Smooth muscle cell (in vitro differentiated cells): ENCODE data around the gene TCF7L2. TPM values are rescaled to one million over a fixed set of nuclear protein-coding genes. Genes with fewer than 3 reads are reported as not detected.

Experiments used
- DNase-seq: peaks from one replicate; lab custom pipeline; 2025; ENCODE audit not compliant: unreplicated experiment; lab: John Stamatoyannopoulos, UW
- H2AFZ ChIP-seq: fragments of 200-600 bp; sonication (generic); 2 replicates; pipeline ENCODE4 v1.6.0; 2016; ENCODE audit warnings: antibody characterized with exemption, low read depth, mild to moderate bottlenecking
- H3F3A ChIP-seq: fragments of 200-600 bp; sonication (generic); 2 replicates; pipeline ENCODE4 v1.6.0; 2017; ENCODE audit warnings: antibody characterized with exemption, low read depth
- H3K27ac ChIP-seq: fragments of 200-600 bp; sonication (generic); 2 replicates; pipeline ENCODE4 v1.5.1; 2016; ENCODE audit warnings: low read depth, mild to moderate bottlenecking
- H3K27me3 ChIP-seq: fragments of 200-600 bp; sonication (generic); 2 replicates; pipeline ENCODE4 v1.6.1; 2016; ENCODE audit warnings: low read depth, mild to moderate bottlenecking
- H3K36me3 ChIP-seq: fragments of 200-600 bp; sonication (generic); 2 replicates; pipeline ENCODE4 v1.5.1; 2016; ENCODE audit warnings: low read depth
- H3K4me1 ChIP-seq: fragments of 200-600 bp; sonication (generic); 2 replicates; pipeline ENCODE4 v1.5.1; 2016; ENCODE audit warnings: low read depth
- H3K4me2 ChIP-seq: fragments of 200-600 bp; sonication (generic); 2 replicates; pipeline ENCODE4 v1.6.0; 2016; ENCODE audit warnings: mild to moderate bottlenecking
- H3K4me3 ChIP-seq: fragments of 200-600 bp; sonication (generic); 2 replicates; pipeline ENCODE4 v1.5.1; 2016; ENCODE audit warnings: mild to moderate bottlenecking
- H3K79me2 ChIP-seq: fragments of 200-600 bp; sonication (generic); 2 replicates; pipeline ENCODE4 v1.6.0; 2016; ENCODE audit warnings: low read depth, mild to moderate bottlenecking
- H3K9ac ChIP-seq: fragments of 200-600 bp; sonication (generic); 2 replicates; pipeline ENCODE4 v1.6.0; 2016; ENCODE audit warnings: low read depth
- H3K9me3 ChIP-seq: fragments of 200-600 bp; sonication (generic); replicated peaks from 2 replicates; pipeline ENCODE4 v1.5.1; 2016; ENCODE audit warnings: low read depth
- H4K20me1 ChIP-seq: fragments of 200-600 bp; sonication (generic); 2 replicates; pipeline ENCODE4 v1.6.0; 2016; ENCODE audit warnings: low read depth
- WGBS: methylation state at CpG from one replicate; pipeline ENCODE4 v1.1.7; 2016; ENCODE audit warnings: low lambda C conversion rate; 5-methylcytosine and 5-hydroxymethylcytosine counted together
- polyA plus RNA-seq: library from polyadenylated mRNA; unstranded; fragments of >200 nt; fragmentation: Nextera tagmentation; extraction: Ambion mirVana; gene quantifications from 2 replicates; pipeline ENCODE4 v1.2.1, GENCODE V29; 2016
- total RNA-seq: library from RNA; depleted of rRNA; stranded (reverse); fragments of >200 nt; gene quantifications from 2 replicates; pipeline ENCODE4 v1.2.3, GENCODE V29; 2014
- TF ChIP-seq, protein P1 (sequence below): fragments of 200-600 bp; sonication (generic); IDR thresholded peaks from 2 replicates; pipeline ENCODE4 v1.5.1; 2017; ENCODE audit warnings: borderline replicate concordance, mild to moderate bottlenecking, antibody characterized with exemption; ENCODE audit not compliant: insufficient read depth, poor library complexity, severe bottlenecking

Gene TCF7L2
- total and polyA plus RNA-seq, 2 experiments from 2014 or later: 14.6 to 17.7 TPM

DNA sequence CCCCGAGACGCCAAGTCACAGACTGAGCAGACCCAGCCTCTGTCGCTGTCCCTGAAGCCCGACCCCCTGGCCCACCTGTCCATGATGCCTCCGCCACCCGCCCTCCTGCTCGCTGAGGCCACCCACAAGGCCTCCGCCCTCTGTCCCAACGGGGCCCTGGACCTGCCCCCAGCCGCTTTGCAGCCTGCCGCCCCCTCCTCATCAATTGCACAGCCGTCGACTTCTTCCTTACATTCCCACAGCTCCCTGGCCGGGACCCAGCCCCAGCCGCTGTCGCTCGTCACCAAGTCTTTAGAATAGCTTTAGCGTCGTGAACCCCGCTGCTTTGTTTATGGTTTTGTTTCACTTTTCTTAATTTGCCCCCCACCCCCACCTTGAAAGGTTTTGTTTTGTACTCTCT lies 215.6 kb downstream of the TCF7L2 start:
- H3K27me3 ChIP-seq: no peaks in the 10 kb centered on the region
- no peaks in the 10 kb centered on the region for H3K36me3 ChIP-seq
- WGBS: 91% methylated on average over 14 of the region's 20 CpGs
- H2AFZ ChIP-seq: no peak overlapping the region
- peaks cover 12% of the 10 kb centered on the region for H4K20me1 ChIP-seq
- no peaks in the 10 kb centered on the region for H3K9me3 ChIP-seq
- TF ChIP-seq, protein P1, sequence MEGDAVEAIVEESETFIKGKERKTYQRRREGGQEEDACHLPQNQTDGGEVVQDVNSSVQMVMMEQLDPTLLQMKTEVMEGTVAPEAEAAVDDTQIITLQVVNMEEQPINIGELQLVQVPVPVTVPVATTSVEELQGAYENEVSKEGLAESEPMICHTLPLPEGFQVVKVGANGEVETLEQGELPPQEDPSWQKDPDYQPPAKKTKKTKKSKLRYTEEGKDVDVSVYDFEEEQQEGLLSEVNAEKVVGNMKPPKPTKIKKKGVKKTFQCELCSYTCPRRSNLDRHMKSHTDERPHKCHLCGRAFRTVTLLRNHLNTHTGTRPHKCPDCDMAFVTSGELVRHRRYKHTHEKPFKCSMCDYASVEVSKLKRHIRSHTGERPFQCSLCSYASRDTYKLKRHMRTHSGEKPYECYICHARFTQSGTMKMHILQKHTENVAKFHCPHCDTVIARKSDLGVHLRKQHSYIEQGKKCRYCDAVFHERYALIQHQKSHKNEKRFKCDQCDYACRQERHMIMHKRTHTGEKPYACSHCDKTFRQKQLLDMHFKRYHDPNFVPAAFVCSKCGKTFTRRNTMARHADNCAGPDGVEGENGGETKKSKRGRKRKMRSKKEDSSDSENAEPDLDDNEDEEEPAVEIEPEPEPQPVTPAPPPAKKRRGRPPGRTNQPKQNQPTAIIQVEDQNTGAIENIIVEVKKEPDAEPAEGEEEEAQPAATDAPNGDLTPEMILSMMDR: no peak
- H3K4me2 ChIP-seq: no peak overlapping the region
- no peak for DNase-seq
- H3F3A ChIP-seq: peaks cover 11% of the 10 kb centered on the region
- H3K4me3 ChIP-seq: no peak overlapping the region
- no peak overlapping the region for H3K9ac ChIP-seq
- H3K79me2 ChIP-seq: no peaks in the 10 kb centered on the region
- H3K27ac ChIP-seq: no peak overlapping the region
- peaks cover 15% of the 10 kb centered on the region for H3K4me1 ChIP-seq

DNA sequence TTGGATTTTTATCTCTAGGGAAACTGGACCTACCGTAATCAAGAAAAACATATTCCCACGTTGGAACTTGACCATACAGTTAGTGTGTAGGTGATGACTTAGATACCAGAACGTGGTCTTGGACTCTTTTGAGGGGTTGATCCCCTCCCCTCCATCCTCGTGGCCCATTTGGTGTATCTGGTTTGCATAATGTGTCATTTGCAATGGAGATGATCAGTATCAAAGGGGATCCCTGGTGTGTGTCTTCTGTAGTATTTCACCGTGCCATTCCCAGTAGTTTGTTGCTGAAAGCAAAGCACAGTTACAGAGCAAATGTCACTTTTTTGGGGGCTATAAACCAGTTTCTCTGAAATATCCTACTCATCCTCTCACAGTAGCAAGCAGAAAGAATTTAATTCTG lies 217.7 kb downstream of the TCF7L2 start:
- H3K27me3 ChIP-seq: no peaks in the 10 kb centered on the region
- TF ChIP-seq, protein P1: no peak
- peaks cover 11% of the 10 kb centered on the region for H3F3A ChIP-seq
- no peaks in the 10 kb centered on the region for H3K9me3 ChIP-seq
- no peak overlapping the region for H3K9ac ChIP-seq
- no peaks in the 10 kb centered on the region for H3K36me3 ChIP-seq
- H4K20me1 ChIP-seq: no peaks in the 10 kb centered on the region
- no peak overlapping the region for H2AFZ ChIP-seq
- H3K27ac ChIP-seq: no peak overlapping the region
- H3K4me3 ChIP-seq: no peak overlapping the region
- H3K4me1 ChIP-seq: peaks cover 15% of the 10 kb centered on the region
- DNase-seq: no peak
- H3K4me2 ChIP-seq: no peak overlapping the region
- H3K79me2 ChIP-seq: no peaks in the 10 kb centered on the region
- 72% methylated on average over 5 of the region's 5 CpGs for WGBS

DNA sequence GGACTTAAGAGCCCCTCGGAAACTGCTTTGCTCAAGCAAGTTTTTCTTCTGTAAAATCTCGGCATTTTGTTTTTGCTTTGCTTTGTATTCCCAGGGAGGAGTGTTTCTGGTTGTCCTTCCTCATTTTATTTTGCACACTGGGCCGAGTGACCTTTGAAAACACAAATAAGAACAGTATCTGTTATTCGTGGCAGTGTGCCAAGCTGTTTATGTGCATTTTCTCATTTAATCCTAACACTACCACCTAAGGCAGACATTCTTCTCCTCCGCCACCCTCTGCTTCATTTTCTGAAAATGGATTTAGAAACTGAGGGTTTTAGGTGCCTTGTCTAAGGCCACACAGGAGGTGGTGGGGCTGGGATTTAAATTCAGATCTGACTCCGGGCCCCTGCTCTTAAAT lies 218.5 kb downstream of the TCF7L2 start:
- H3K9me3 ChIP-seq: no peaks in the 10 kb centered on the region
- H2AFZ ChIP-seq: no peak overlapping the region
- no peaks in the 10 kb centered on the region for H3K27me3 ChIP-seq
- WGBS: 88% methylated on average over 6 of the region's 6 CpGs
- no peak overlapping the region for H3K4me3 ChIP-seq
- TF ChIP-seq, protein P1: no peak
- H3K79me2 ChIP-seq: no peaks in the 10 kb centered on the region
- no peak overlapping the region for H3K9ac ChIP-seq
- no peak overlapping the region for H3K27ac ChIP-seq
- H3K36me3 ChIP-seq: no peaks in the 10 kb centered on the region
- H3F3A ChIP-seq: peaks cover 11% of the 10 kb centered on the region
- H4K20me1 ChIP-seq: no peaks in the 10 kb centered on the region
- H3K4me1 ChIP-seq: peaks cover 15% of the 10 kb centered on the region
- no peak for DNase-seq
- no peak overlapping the region for H3K4me2 ChIP-seq

DNA sequence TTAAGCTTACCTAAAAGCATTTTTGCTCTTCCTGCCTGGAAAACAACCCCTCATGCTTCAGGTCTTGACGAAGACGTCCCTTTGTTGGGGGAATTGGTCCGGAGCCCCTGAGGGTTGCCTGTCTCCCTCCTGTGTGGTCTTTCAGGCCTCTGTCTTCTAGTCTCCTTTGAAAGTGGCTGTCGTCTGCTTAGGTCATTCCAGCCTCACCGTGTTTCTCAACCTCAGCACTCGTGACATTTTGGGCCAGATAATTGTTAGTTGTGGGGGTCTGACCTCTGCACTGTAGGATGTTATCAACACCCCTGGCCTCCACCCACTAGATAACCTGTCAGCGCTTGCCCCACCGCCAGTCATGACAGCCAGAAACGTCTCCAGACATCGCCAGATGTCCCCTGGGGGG lies 219.1 kb downstream of the TCF7L2 start:
- 66% methylated on average over 10 of the region's 10 CpGs for WGBS
- no peak overlapping the region for H3K9ac ChIP-seq
- no peak overlapping the region for H3K4me3 ChIP-seq
- TF ChIP-seq, protein P1: no peak
- peaks cover 15% of the 10 kb centered on the region for H3K4me1 ChIP-seq
- peaks cover 11% of the 10 kb centered on the region for H3F3A ChIP-seq
- no peak overlapping the region for H3K27ac ChIP-seq
- H3K4me2 ChIP-seq: no peak overlapping the region
- H3K79me2 ChIP-seq: no peaks in the 10 kb centered on the region
- no peak overlapping the region for H2AFZ ChIP-seq
- DNase-seq: no peak
- no peaks in the 10 kb centered on the region for H3K27me3 ChIP-seq
- no peaks in the 10 kb centered on the region for H4K20me1 ChIP-seq
- H3K36me3 ChIP-seq: no peaks in the 10 kb centered on the region
- H3K9me3 ChIP-seq: no peaks in the 10 kb centered on the region
